DND-41 (cell line): ENCODE measurements around the gene SPNS1.
"Not testable (repeated sequence)": the region's sequence is repeated elsewhere in the genome, so short reads cannot be mapped to it uniquely, and the experiment has no call there.

Source experiments
- ATAC-seq: fragments of 200-7000 bp; cut with Tn5 transposase; 3 replicates; pipeline ENCODE4 v1.9.1; 2021; ENCODE audit warnings: low read depth; ENCODE audit not compliant: insufficient read depth
- DNase-seq: peaks from one replicate; pipeline ENCODE4 v3.0.0-alpha.2; 2020
- H2AFZ ChIP-seq: 2 replicates; pipeline ENCODE4 v1.6.0; 2012; ENCODE audit warnings: low read depth, low read length
- H3K27ac ChIP-seq: 2 replicates; pipeline ENCODE4 v1.5.1; 2012; ENCODE audit warnings: low read length, inconsistent platforms
- H3K27me3 ChIP-seq: fragments of 200-600 bp; sonication (generic); 2 replicates; pipeline ENCODE4 v1.6.0; 2012; ENCODE audit warnings: low read length, mild to moderate bottlenecking, inconsistent platforms; ENCODE audit not compliant: insufficient read depth, poor library complexity
- H3K36me3 ChIP-seq: 2 replicates; pipeline ENCODE4 v1.5.1; 2012; ENCODE audit warnings: low read length, inconsistent platforms; ENCODE audit not compliant: insufficient read depth
- H3K4me1 ChIP-seq: 2 replicates; pipeline ENCODE4 v1.5.1; 2012; ENCODE audit warnings: mild to moderate bottlenecking, low read length; ENCODE audit not compliant: insufficient read depth
- H3K4me2 ChIP-seq: 2 replicates; pipeline ENCODE4 v1.6.0; 2012; ENCODE audit warnings: mild to moderate bottlenecking, moderate library complexity, low read length, inconsistent platforms; ENCODE audit not compliant: insufficient read depth
- H3K4me3 ChIP-seq, 2 experiments: fragments of 200-600 bp in 1 of 2; shearing (Covaris generic) in 1 of 2; 2 replicates each; pipeline ENCODE4 v1.5.1; 2012 to 2016; ENCODE audit warnings: inconsistent platforms in 2 of 2, low read length in 2 of 2, mild to moderate bottlenecking in 2 of 2, low read depth in 1 of 2, moderate library complexity in 1 of 2
- H3K79me2 ChIP-seq: 2 replicates; pipeline ENCODE4 v1.6.0; 2012; ENCODE audit warnings: low read length, inconsistent platforms; ENCODE audit not compliant: insufficient read depth
- H3K9ac ChIP-seq: 2 replicates; pipeline ENCODE4 v1.6.0; 2012; ENCODE audit warnings: low read depth, mild to moderate bottlenecking, inconsistent platforms, low read length, moderate library complexity
- H3K9me3 ChIP-seq: 2 replicates; pipeline ENCODE4 v1.5.1; 2012; ENCODE audit warnings: low read length, moderate library complexity, mild to moderate bottlenecking, inconsistent platforms; ENCODE audit not compliant: insufficient read depth, severe bottlenecking
- H4K20me1 ChIP-seq: 2 replicates; pipeline ENCODE4 v1.6.0; 2012; ENCODE audit warnings: low read length; ENCODE audit not compliant: insufficient read depth
- EZH2 ChIP-seq: IDR thresholded peaks from 3 replicates; pipeline ENCODE4 v1.6.1; 2012; ENCODE audit warnings: borderline replicate concordance, low read depth, mild to moderate bottlenecking, moderate library complexity, low read length, inconsistent platforms; ENCODE audit not compliant: severe bottlenecking
- TF ChIP-seq, protein P1 (sequence below): IDR thresholded peaks from 2 replicates; pipeline ENCODE4 v1.5.1; 2012; ENCODE audit warnings: borderline replicate concordance, low read length, moderate library complexity, mild to moderate bottlenecking; ENCODE audit not compliant: poor library complexity, severe bottlenecking; ENCODE audit errors: extremely low read depth

The SPNS1 gene, protein sequence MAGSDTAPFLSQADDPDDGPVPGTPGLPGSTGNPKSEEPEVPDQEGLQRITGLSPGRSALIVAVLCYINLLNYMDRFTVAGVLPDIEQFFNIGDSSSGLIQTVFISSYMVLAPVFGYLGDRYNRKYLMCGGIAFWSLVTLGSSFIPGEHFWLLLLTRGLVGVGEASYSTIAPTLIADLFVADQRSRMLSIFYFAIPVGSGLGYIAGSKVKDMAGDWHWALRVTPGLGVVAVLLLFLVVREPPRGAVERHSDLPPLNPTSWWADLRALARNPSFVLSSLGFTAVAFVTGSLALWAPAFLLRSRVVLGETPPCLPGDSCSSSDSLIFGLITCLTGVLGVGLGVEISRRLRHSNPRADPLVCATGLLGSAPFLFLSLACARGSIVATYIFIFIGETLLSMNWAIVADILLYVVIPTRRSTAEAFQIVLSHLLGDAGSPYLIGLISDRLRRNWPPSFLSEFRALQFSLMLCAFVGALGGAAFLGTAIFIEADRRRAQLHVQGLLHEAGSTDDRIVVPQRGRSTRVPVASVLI

DNA sequence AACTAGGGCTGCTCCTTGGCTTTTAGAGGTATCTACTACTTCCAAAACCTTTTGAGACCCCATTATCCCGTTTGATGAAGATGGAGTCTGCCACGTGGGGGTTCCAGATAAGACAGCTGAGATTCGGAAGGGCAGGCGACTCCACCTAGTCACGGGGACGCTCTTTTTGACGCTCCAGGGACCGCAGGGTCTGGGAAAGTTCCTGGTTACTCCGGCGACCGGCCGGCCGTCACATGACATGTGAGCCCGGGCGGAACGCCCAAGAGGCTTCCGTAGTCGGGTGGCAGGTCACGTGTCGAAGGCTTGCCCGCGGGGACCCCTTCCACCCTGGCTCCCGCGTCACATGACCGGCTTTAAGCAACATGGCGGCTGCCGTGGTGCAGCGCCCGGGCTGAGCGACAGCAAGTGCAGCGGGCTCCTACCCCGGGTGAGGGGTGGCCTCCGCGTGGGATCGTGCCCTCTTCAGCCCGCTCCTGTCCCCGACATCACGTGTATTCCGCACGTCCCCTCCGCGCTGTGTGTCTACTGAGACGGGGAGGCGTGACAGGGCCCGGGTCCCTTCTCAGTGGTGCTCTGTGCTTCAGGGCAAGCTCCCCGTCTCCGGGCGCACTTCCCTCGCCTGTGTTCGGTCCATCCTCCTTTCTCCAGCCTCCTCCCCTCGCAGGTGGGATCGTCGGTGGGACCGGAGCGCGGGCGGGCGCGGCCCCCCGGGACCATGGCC is at the start of gene SPNS1:
Gene SPNS1 (plus strand): TSS at position 342 of the 721 bp plus-strand sequence. CDS start 374 bp downstream, at position 716.
- Histone ChIP-seq H2AFZ (peak within 1 kb of the TSS; percentile 93), H3K9ac (peak within 1 kb of the TSS; percentile 70), H4K20me1 (no peaks in the 10 kb centered on the region), H3K4me3 (peak within 1 kb of the TSS; percentile 46 to 92), H3K9me3 (no peaks in the 10 kb centered on the region), H3K79me2 (peaks cover 28% of the 10 kb centered on the region), H3K4me2 (peak within 1 kb of the TSS; percentile 93), H3K27me3 (no peaks in the 10 kb centered on the region), H3K27ac (peak within 1 kb of the TSS; percentile 81), H3K36me3 (peaks cover 23% of the 10 kb centered on the region), H3K4me1 (peaks cover 32% of the 10 kb centered on the region)
- no peak for TF ChIP-seq EZH2
- TF ChIP-seq, protein P1, sequence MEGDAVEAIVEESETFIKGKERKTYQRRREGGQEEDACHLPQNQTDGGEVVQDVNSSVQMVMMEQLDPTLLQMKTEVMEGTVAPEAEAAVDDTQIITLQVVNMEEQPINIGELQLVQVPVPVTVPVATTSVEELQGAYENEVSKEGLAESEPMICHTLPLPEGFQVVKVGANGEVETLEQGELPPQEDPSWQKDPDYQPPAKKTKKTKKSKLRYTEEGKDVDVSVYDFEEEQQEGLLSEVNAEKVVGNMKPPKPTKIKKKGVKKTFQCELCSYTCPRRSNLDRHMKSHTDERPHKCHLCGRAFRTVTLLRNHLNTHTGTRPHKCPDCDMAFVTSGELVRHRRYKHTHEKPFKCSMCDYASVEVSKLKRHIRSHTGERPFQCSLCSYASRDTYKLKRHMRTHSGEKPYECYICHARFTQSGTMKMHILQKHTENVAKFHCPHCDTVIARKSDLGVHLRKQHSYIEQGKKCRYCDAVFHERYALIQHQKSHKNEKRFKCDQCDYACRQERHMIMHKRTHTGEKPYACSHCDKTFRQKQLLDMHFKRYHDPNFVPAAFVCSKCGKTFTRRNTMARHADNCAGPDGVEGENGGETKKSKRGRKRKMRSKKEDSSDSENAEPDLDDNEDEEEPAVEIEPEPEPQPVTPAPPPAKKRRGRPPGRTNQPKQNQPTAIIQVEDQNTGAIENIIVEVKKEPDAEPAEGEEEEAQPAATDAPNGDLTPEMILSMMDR: no peak
- ATAC-seq (peak; percentile 92), DNase-seq (peak; percentile 94)

DNA sequence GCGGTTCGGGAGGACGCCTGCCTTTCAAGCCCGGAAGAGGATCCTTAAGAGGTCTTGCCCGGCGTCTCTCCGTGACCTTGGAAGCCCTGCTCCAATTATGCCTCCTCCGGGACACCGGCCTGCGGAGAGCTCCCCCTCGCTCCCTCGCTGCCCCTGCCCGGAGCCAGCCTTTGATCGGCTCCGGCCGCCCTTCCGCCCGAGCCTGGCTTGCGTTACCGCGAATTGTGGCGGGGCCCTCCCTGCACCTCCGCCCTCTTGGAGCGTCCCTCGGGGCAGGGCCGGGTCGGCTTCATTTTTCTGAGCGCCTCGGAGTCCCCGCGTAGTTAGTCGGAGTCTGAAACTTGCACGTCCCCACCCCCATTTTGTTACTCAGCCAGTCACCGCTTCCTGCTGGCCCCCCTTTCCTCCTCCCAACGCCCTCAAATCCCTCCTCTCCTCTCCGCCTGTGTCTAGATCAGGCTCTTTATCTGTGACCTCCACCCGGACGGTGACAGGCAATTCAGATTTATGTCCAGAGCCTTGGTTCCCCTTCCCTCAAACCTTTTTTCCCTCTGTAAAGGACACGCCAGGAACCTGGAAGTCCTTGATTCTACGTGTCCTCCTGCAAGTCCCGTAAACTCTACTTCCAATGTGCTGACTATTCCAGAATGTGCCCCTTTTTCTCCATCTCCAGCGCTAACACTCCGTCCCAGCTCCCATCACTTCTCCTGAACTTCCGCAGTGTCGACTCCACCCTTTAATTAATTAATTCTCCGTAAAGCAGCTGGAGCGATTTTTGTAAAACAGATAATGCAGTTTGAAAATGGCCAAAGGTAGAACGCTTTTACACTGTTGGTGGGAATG is 49.0 kb upstream of the SPNS1 start:
- ATAC-seq (peak; percentile 76), DNase-seq (peak; percentile 89)
- Histone ChIP-seq H3K9ac (peak overlapping the region; percentile 95), H4K20me1 (peaks cover 2% of the 10 kb centered on the region; the same call in 1 of the 2 replicates), H3K9me3 (no peaks in the 10 kb centered on the region), H3K27me3 (no peaks in the 10 kb centered on the region), H3K79me2 (no peaks in the 10 kb centered on the region), H3K4me3 (peak overlapping the region; percentile 42 to 73; a peak in 3 of 4 replicates), H2AFZ (peak overlapping the region; percentile 93), H3K36me3 (peaks cover 4% of the 10 kb centered on the region; the same call in 1 of the 2 replicates), H3K4me1 (peaks cover 22% of the 10 kb centered on the region), H3K4me2 (peak overlapping the region; percentile 74), H3K27ac (peak overlapping the region; percentile 95)
- TF ChIP-seq EZH2: no peak
- TF ChIP-seq, protein P1: no peak

DNA sequence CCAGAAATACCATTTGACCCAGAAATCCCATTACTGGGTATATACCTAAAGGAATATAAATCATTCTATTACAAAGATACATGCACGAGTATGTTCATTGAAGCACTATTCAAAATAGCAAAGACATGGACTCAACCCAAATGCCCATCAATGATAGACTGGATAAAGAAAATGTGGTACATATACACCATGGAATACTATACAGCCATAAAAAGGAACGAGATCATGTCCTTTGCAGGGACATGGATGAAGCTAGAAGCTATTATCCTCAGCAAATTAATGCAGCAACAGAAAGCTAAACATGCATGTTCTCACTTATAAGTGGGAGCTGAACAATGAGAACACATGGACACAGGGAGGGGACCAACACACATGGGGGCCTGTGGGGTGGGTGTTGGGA is 48.3 kb upstream of the SPNS1 start:
- not testable (repeated sequence) for H4K20me1 ChIP-seq, H2AFZ ChIP-seq, H3K79me2 ChIP-seq, DNase-seq, H3K27me3 ChIP-seq, ATAC-seq, H3K9me3 ChIP-seq, H3K36me3 ChIP-seq
- H3K27ac ChIP-seq: peak overlapping the region; percentile 95
- peak overlapping the region in 1 of 2 experiments; percentile 73; a peak in 2 of 4 replicates for H3K4me3 ChIP-seq
- peak overlapping the region; percentile 95 for H3K9ac ChIP-seq
- H3K4me2 ChIP-seq: peak overlapping the region; percentile 74
- H3K4me1 ChIP-seq: peaks cover 29% of the 10 kb centered on the region
